GM19240 (cell line): ENCODE results near the gene SPATA18.
"Not testable (repeated sequence)": the region's sequence is repeated elsewhere in the genome, so short reads cannot be mapped to it uniquely, and the experiment has no call there.

ENCODE experiments used
- DNase-seq: peaks from one replicate; pipeline ENCODE4 v3.0.0; 2011; ENCODE audit warnings: low spot score; ENCODE audit not compliant: insufficient read length

Gene SPATA18

GRCh38 chr4:52051615-52052474 lies 741 bp downstream of the SPATA18 start:
- DNase-seq = no peak

- DNase-seq = no peak
Measured at GRCh38 chr4:52052475-52052780, 1.3 kb downstream of the SPATA18 start.

GRCh38 chr4:52054254-52054653 lies 3.1 kb downstream of the SPATA18 start:
- DNase-seq = no peak

GRCh38 chr4:52057196-52057595 lies 6.1 kb downstream of the SPATA18 start:
- DNase-seq = no peak

- DNase-seq = no peak
Measured at GRCh38 chr4:52058275-52058674, 7.2 kb downstream of the SPATA18 start.

- no peak for DNase-seq
Measured at GRCh38 chr4:52059372-52059771, 8.3 kb downstream of the SPATA18 start.

- no peak for DNase-seq
Measured at GRCh38 chr4:52069571-52069970, 18.5 kb downstream of the SPATA18 start.

GRCh38 chr4:52071791-52072546 lies 20.9 kb downstream of the SPATA18 start:
- no peak for DNase-seq

GRCh38 chr4:52076731-52077130 lies 25.6 kb downstream of the SPATA18 start:
- DNase-seq = no peak

GRCh38 chr4:52079659-52080058 lies 28.6 kb downstream of the SPATA18 start:
- DNase-seq = no peak

GRCh38 chr4:52081216-52081615 lies 30.1 kb downstream of the SPATA18 start:
- DNase-seq = no peak

- DNase-seq = not testable (repeated sequence)
Measured at GRCh38 chr4:52086425-52086824, 35.3 kb downstream of the SPATA18 start.

- no peak for DNase-seq
Measured at GRCh38 chr4:52091801-52092200, 40.7 kb downstream of the SPATA18 start.

GRCh38 chr4:52093466-52093865 lies 42.4 kb downstream of the SPATA18 start:
- no peak for DNase-seq

- DNase-seq = no peak
Measured at GRCh38 chr4:52094376-52095145, 43.5 kb downstream of the SPATA18 start.

GRCh38 chr4:52095374-52095773 lies 44.3 kb downstream of the SPATA18 start:
- DNase-seq = no peak

- DNase-seq = no peak
Measured at GRCh38 chr4:52096048-52096447, 44.9 kb downstream of the SPATA18 start.

GRCh38 chr4:52098618-52099017 lies 47.5 kb downstream of the SPATA18 start:
- no peak for DNase-seq

GRCh38 chr4:52099860-52100461 lies 48.9 kb downstream of the SPATA18 start:
- no peak for DNase-seq

GRCh38 chr4:52102587-52102986 lies 51.5 kb downstream of the SPATA18 start:
- DNase-seq = no peak

GRCh38 chr4:52103319-52103718 lies 52.2 kb downstream of the SPATA18 start:
- DNase-seq = no peak

- DNase-seq = no peak
Measured at GRCh38 chr4:52105276-52105675, 54.2 kb downstream of the SPATA18 start.
